Measurements from ENCODE around the gene RASA2. TPM values are rescaled to one million over a fixed set of nuclear protein-coding genes. Genes with fewer than 3 reads are reported as not detected.

The RASA2 gene
- total and polyA plus RNA-seq, 2 of the 8 experiments (the other 6 are each of a cell fraction or from before 2014, with no cell fraction given) = 3.5 to 15.9 TPM

DNA sequence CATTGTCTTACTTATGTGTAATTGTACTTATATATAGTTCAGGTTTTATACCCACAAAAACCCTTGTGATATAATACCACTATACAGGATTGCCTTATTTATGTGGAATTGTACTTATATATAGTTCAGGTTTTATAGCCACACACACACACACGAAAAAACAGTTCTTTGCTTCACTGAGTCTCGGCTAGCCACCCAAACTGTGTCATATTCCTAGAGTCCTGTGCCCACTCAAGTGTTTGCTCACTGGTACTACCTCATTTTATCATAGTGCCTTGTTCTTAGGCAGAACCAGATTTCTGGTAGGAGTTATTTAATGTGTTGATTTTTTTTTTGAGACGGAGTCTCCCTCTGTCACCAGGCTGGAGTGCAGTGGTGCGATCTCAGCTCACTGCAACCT, 12.5 kb downstream of the RASA2 start:
- Histone ChIP-seq H3K36me3 (ENCODE audit: control insufficient read depth in 2 of 4, insufficient read depth in 4 of 4, low read length in 3 of 4) (no peaks in the 10 kb centered on the region), H3K4me2 (ENCODE audit: insufficient read depth in 1 of 2, low read depth in 2 of 2, low read length in 2 of 2) (no peak overlapping the region), H2BK5ac (ENCODE audit: low read depth, low read length) (no peak overlapping the region), H3K14ac (ENCODE audit: insufficient read length) (no peak overlapping the region), H3K4ac (replicated peaks; ENCODE audit: insufficient read length, low read depth, low read length) (no peak overlapping the region), H2BK12ac (ENCODE audit: low read depth, low read length) (no peak overlapping the region), H4K5ac (ENCODE audit: insufficient read length, low read depth, low read length) (no peak overlapping the region), H3K23ac (ENCODE audit: insufficient read length) (no peak overlapping the region), H3K79me1 (ENCODE audit: low read depth, low read length) (peaks cover 5% of the 10 kb centered on the region; the same call in 1 of the 2 replicates), H3K27me3 (replicated peaks in 1 of 4; ENCODE audit: control insufficient read depth in 3 of 4, extremely low read depth in 1 of 4, insufficient read depth in 3 of 4, low read length in 3 of 4) (no peaks in the 10 kb centered on the region), H4K91ac (replicated peaks; ENCODE audit: insufficient read length, low read length) (no peak overlapping the region), H3K23me2 (ENCODE audit: low read depth, low read length) (no peaks in the 10 kb centered on the region), H3K18ac (ENCODE audit: extremely low read depth, low read length) (no peak overlapping the region), H2BK120ac (replicated peaks; ENCODE audit: low read depth, low read length) (no peak overlapping the region), H2AK5ac (ENCODE audit: low read depth, low read length) (no peak overlapping the region), H2BK20ac (ENCODE audit: low read length) (no peak overlapping the region), H2AFZ (ENCODE audit: low read length) (no peak overlapping the region), H4K20me1 (replicated peaks in 1 of 2; ENCODE audit: control insufficient read depth in 1 of 2, insufficient read depth in 2 of 2, low read length in 2 of 2) (peaks cover 0 to 3% of the 10 kb centered on the region in 2 experiments), H3K9me3 (ENCODE audit: insufficient read depth in 2 of 2, low read depth in 1 of 2, low read length in 1 of 2) (no peaks in the 10 kb centered on the region), H3K4me3 (ENCODE audit: extremely low read depth in 1 of 4, insufficient read depth in 2 of 4, low read depth in 3 of 4, low read length in 4 of 4) (no peak overlapping the region), H3K79me2 (ENCODE audit: control insufficient read depth in 1 of 2, insufficient read depth in 2 of 2, low read length in 2 of 2) (peaks cover 3 to 71% of the 10 kb centered on the region in 2 experiments; a peak in 2 of 4 replicates), H3K27ac (ENCODE audit: low read depth, low read length) (no peak overlapping the region), H2BK15ac (ENCODE audit: low read length) (no peak overlapping the region), H3K4me1 (replicated peaks in 1 of 4; ENCODE audit: control insufficient read depth in 3 of 4, insufficient read depth in 4 of 4, low read length in 3 of 4) (no peaks in the 10 kb centered on the region), H3K56ac (replicated peaks; ENCODE audit: insufficient read length, low read depth, low read length) (no peak overlapping the region), H3K9ac (replicated peaks in 1 of 4; ENCODE audit: extremely low read depth in 1 of 4, low read depth in 3 of 4, low read length in 3 of 4) (no peak overlapping the region), H4K8ac (ENCODE audit: extremely low read depth, insufficient read depth, low read length) (no peak overlapping the region)
- FAIRE-seq (no peak), DNase-seq (ENCODE audit: low read depth in 1 of 2, low spot score in 2 of 2) (no peak)
- CTCF ChIA-PET (ENCODE audit: partially characterized antibody) = interaction anchor here (0.9 to 1.6 kb wide), 2 partner anchors 12 to 39 kb away, joined by 3 to 4 read pairs; partner anchors contain the start of gene RASA2
- TF ChIP-seq RNF2 (IDR thresholded peaks at IDR 0.05; ENCODE audit: borderline replicate concordance, low read depth, low read length, missing control alignments, poor library complexity, severe bottlenecking) = no peak
- TF ChIP-seq TCF12 (IDR thresholded peaks at IDR 0.05; ENCODE audit: low read depth, low read length) = no peak
- POLR2A ChIA-PET (ENCODE audit: partially characterized antibody) = interaction anchor here (3.1 kb wide), 1 partner anchor 12 kb away, joined by 14 read pairs; the partner anchor contains the start of gene RASA2
- WGBS, 2 experiments (ENCODE audit: extremely low coverage in 1 of 2, insufficient coverage in 1 of 2, insufficient read length in 1 of 2, insufficient replicate concordance in 2 of 2, low coverage in 1 of 2, low lambda C conversion rate in 2 of 2, missing lambda C conversion rate in 1 of 2) = 98% methylated on average over 4 of the region's 4 CpGs; no CpG with 5 or more reads in 1 of the 2 experiments

Measured in H1 (cell line).